H1 (cell line): ENCODE results near the gene AP2A2. TPM values are rescaled to one million over a fixed set of nuclear protein-coding genes. Genes with fewer than 3 reads are reported as not detected.

Experiments
- CTCF ChIA-PET: fragments of 300-600 bp; sonication (Branson Sonifier 250); formaldehyde crosslinking; loops from one replicate; lab custom pipeline; 2021; ENCODE audit not compliant: partially characterized antibody; lab: Charles Lee
- POLR2A ChIA-PET: fragments of 300-600 bp; sonication (Branson Sonifier 250); formaldehyde crosslinking; loops from one replicate; lab custom pipeline; 2021; ENCODE audit warnings: inconsistent platforms; ENCODE audit not compliant: partially characterized antibody; lab: Charles Lee
- DNase-seq, 2 experiments: peaks; one replicate each; pipeline versions ENCODE4 v3.0.0 to v3.0.0-alpha.2; 2010 to 2022; ENCODE audit warnings: low spot score in 2 of 2, low read depth in 1 of 2, mixed read lengths in 1 of 2
- FAIRE-seq: peaks from 2 replicates; lab custom pipeline; 2011; peaks lifted over from hg19 to GRCh38; lab: Jason Lieb, UNC
- H2AFZ ChIP-seq: 2 replicates; pipeline ENCODE4 v1.8.1; 2012; ENCODE audit warnings: low read length, inconsistent platforms
- H2AK5ac ChIP-seq: 2 replicates; pipeline ENCODE4 v1.6.1; 2013; ENCODE audit warnings: low read depth, low read length
- H2BK120ac ChIP-seq: replicated peaks from 2 replicates; pipeline ENCODE3; 2013; ENCODE audit warnings: low read depth, low read length, inconsistent platforms
- H2BK12ac ChIP-seq: 2 replicates; pipeline ENCODE4 v1.6.1; 2013; ENCODE audit warnings: low read depth, low read length
- H2BK15ac ChIP-seq: 2 replicates; pipeline ENCODE4 v1.6.1; 2013; ENCODE audit warnings: low read length
- H2BK20ac ChIP-seq: 2 replicates; pipeline ENCODE4 v1.6.1; 2013; ENCODE audit warnings: low read length
- H2BK5ac ChIP-seq: 2 replicates; pipeline ENCODE4 v1.6.1; 2013; ENCODE audit warnings: low read depth, low read length
- H3K14ac ChIP-seq: 2 replicates; pipeline ENCODE4 v1.6.1; 2013; ENCODE audit warnings: inconsistent platforms; ENCODE audit not compliant: insufficient read length
- H3K18ac ChIP-seq: 2 replicates; pipeline ENCODE4 v1.6.1; 2013; ENCODE audit warnings: low read length; ENCODE audit errors: extremely low read depth
- H3K23ac ChIP-seq: 2 replicates; pipeline ENCODE4 v1.6.1; 2013; ENCODE audit warnings: inconsistent platforms; ENCODE audit not compliant: insufficient read length
- H3K23me2 ChIP-seq: 2 replicates; pipeline ENCODE4 v1.6.1; 2013; ENCODE audit warnings: low read depth, low read length
- H3K27ac ChIP-seq: 2 replicates; pipeline ENCODE4 v1.6.1; 2011; ENCODE audit warnings: low read depth, low read length, inconsistent platforms
- H3K27me3 ChIP-seq, 4 experiments: replicated peaks in 1 of 4; 1 replicate in 1 of 4; 2 replicates in 3 of 4; pipeline versions ENCODE4 v1.6.1 to v1.8.1; 2011 to 2013; ENCODE audit warnings: low read length in 3 of 4, mild to moderate bottlenecking in 3 of 4, inconsistent platforms in 2 of 4, mixed read lengths in 2 of 4, moderate library complexity in 1 of 4; ENCODE audit not compliant: control insufficient read depth in 3 of 4, insufficient read depth in 3 of 4; ENCODE audit errors: extremely low read depth in 1 of 4
- H3K36me3 ChIP-seq, 4 experiments: 2 replicates each; pipeline versions ENCODE4 v1.6.1 to v1.8.1; 2011 to 2013; ENCODE audit warnings: mild to moderate bottlenecking in 4 of 4, low read length in 3 of 4, moderate library complexity in 2 of 4, control low read depth in 1 of 4, inconsistent platforms in 1 of 4; ENCODE audit not compliant: insufficient read depth in 4 of 4, control insufficient read depth in 2 of 4
- H3K4ac ChIP-seq: replicated peaks from 2 replicates; pipeline ENCODE3; 2013; ENCODE audit warnings: low read length, low read depth, mixed read lengths, inconsistent platforms; ENCODE audit not compliant: insufficient read length
- H3K4me1 ChIP-seq, 4 experiments: replicated peaks in 1 of 4; 1 replicate in 1 of 4; 2 replicates in 3 of 4; pipeline versions ENCODE4 v1.6.1 to v1.8.1; 2011 to 2013; ENCODE audit warnings: low read length in 3 of 4, inconsistent platforms in 2 of 4, mixed read lengths in 1 of 4; ENCODE audit not compliant: insufficient read depth in 4 of 4, control insufficient read depth in 3 of 4
- H3K4me2 ChIP-seq, 2 experiments: 2 replicates each; pipeline versions ENCODE4 v1.6.1 to v1.8.1; 2011 to 2013; ENCODE audit warnings: low read depth in 2 of 2, low read length in 2 of 2, control low read depth in 1 of 2, inconsistent platforms in 1 of 2, mild to moderate bottlenecking in 1 of 2; ENCODE audit not compliant: insufficient read depth in 1 of 2
- H3K4me3 ChIP-seq, 4 experiments: fragments of 200-600, 300-600 bp in 1 of 4; sonication (generic), shearing (Covaris generic), sonication (Bioruptor Twin) in 1 of 4; 2 replicates each; pipeline versions ENCODE4 v1.5.1 to v1.8.1; 2011 to 2016; ENCODE audit warnings: low read length in 4 of 4, low read depth in 3 of 4, control low read depth in 2 of 4, inconsistent platforms in 2 of 4, mild to moderate bottlenecking in 2 of 4, mixed read lengths in 1 of 4, moderate library complexity in 1 of 4; ENCODE audit not compliant: insufficient read depth in 2 of 4; ENCODE audit errors: extremely low read depth in 1 of 4
- H3K56ac ChIP-seq: replicated peaks from 2 replicates; pipeline ENCODE3; 2013; ENCODE audit warnings: low read depth, mild to moderate bottlenecking, mixed read lengths, low read length, inconsistent platforms; ENCODE audit not compliant: insufficient read length
- H3K79me1 ChIP-seq: 2 replicates; pipeline ENCODE4 v1.6.1; 2013; ENCODE audit warnings: low read depth, low read length, control low read depth
- H3K79me2 ChIP-seq, 2 experiments: 2 replicates each; pipeline versions ENCODE4 v1.6.1 to v1.8.1; 2012 to 2013; ENCODE audit warnings: low read length in 2 of 2, mild to moderate bottlenecking in 2 of 2, inconsistent platforms in 1 of 2; ENCODE audit not compliant: insufficient read depth in 2 of 2, control insufficient read depth in 1 of 2
- H3K9ac ChIP-seq, 4 experiments: replicated peaks in 1 of 4; 1 replicate in 1 of 4; 2 replicates in 3 of 4; pipeline versions ENCODE4 v1.6.1 to v1.8.1; 2011 to 2013; ENCODE audit warnings: low read depth in 3 of 4, low read length in 3 of 4, control low read depth in 2 of 4, mild to moderate bottlenecking in 2 of 4, moderate library complexity in 2 of 4, inconsistent platforms in 1 of 4; ENCODE audit errors: extremely low read depth in 1 of 4
- H3K9me3 ChIP-seq, 2 experiments: 2 replicates each; pipeline versions ENCODE4 v1.6.1 to v1.8.1; 2012 to 2013; ENCODE audit warnings: mild to moderate bottlenecking in 2 of 2, moderate library complexity in 2 of 2, control low read depth in 1 of 2, inconsistent platforms in 1 of 2, low read depth in 1 of 2, low read length in 1 of 2, mixed read lengths in 1 of 2; ENCODE audit not compliant: insufficient read depth in 2 of 2
- H4K20me1 ChIP-seq, 2 experiments: replicated peaks in 1 of 2; 2 replicates each; pipeline versions ENCODE3 to v1.8.1; 2011 to 2013; ENCODE audit warnings: inconsistent platforms in 2 of 2, low read length in 2 of 2, mild to moderate bottlenecking in 1 of 2; ENCODE audit not compliant: insufficient read depth in 2 of 2, control insufficient read depth in 1 of 2
- H4K5ac ChIP-seq: 2 replicates; pipeline ENCODE4 v1.6.1; 2013; ENCODE audit warnings: low read length, low read depth, mixed read lengths, inconsistent platforms; ENCODE audit not compliant: insufficient read length
- H4K8ac ChIP-seq: 2 replicates; pipeline ENCODE4 v1.8.0; 2013; ENCODE audit warnings: mild to moderate bottlenecking, moderate library complexity, low read length, inconsistent platforms; ENCODE audit not compliant: insufficient read depth; ENCODE audit errors: extremely low read depth
- H4K91ac ChIP-seq: replicated peaks from 2 replicates; pipeline ENCODE3; 2013; ENCODE audit warnings: low read length, mixed read lengths, inconsistent platforms; ENCODE audit not compliant: insufficient read length
- EP300 ChIP-seq, 2 experiments: IDR thresholded peaks; 1 replicate in 1 of 2; 2 replicates in 1 of 2; pipeline ENCODE4 v1.6.1; 2011 to 2012; ENCODE audit warnings: low read depth in 2 of 2, low read length in 2 of 2, mild to moderate bottlenecking in 2 of 2, borderline replicate concordance in 1 of 2, inconsistent platforms in 1 of 2, moderate library complexity in 1 of 2
- SRF ChIP-seq: IDR thresholded peaks from 2 replicates; pipeline ENCODE4 v1.6.1; 2011; ENCODE audit warnings: mild to moderate bottlenecking, low read depth, low read length, moderate library complexity
- TBP ChIP-seq: IDR thresholded peaks from 2 replicates; pipeline ENCODE4 v1.6.1; 2011; ENCODE audit warnings: low read depth, low read length, improper control_type of control experiment
- WGBS, 2 experiments: shearing (Covaris generic) in 1 of 2; methylation state at CpG; one replicate each; pipeline versions ENCODE4 v1.1.6 to v1.1.7; 2013 to 2015; ENCODE audit warnings: low lambda C conversion rate in 2 of 2, mixed read lengths in 2 of 2, inconsistent platforms in 1 of 2, low coverage in 1 of 2, missing lambda C conversion rate in 1 of 2; ENCODE audit not compliant: insufficient replicate concordance in 2 of 2, insufficient coverage in 1 of 2, insufficient read length in 1 of 2; ENCODE audit errors: extremely low coverage in 1 of 2, missing lambda C conversion rate in 1 of 2; 5-methylcytosine and 5-hydroxymethylcytosine counted together
- polyA plus RNA-seq, 7 experiments: library from polyadenylated mRNA; depleted of rRNA in 3 of 7; stranded (reverse) in 5 of 7; unstranded in 2 of 7; fragments of >200 nt in 5 of 7; fragments of 200-250 nt in 2 of 7; gene quantifications; 1 replicate in 5 of 7; 2 replicates in 1 of 7; 4 replicates in 1 of 7; pipeline versions ENCODE4 v1.2.1 to v1.2.3, GENCODE V29; 2011 to 2013; ENCODE audit warnings: missing spikeins in 2 of 7, mixed read lengths in 2 of 7
- total RNA-seq: library from RNA; stranded (reverse); fragmentation: NEBNext Ultra II Directional; extraction: Animal tissue kit (Norgen Biotek cat#: 25700); gene quantifications from 2 replicates; pipeline ENCODE4 v1.2.1, GENCODE V29; 2021
- TF ChIP-seq, protein P1 (sequence below): IDR thresholded peaks from 2 replicates; pipeline ENCODE4 v1.6.1; 2011; ENCODE audit warnings: low read length, improper control_type of control experiment

AP2A2 gene
- total and polyA plus RNA-seq, 2 of the 8 experiments (the other 6 are each of a cell fraction or from before 2014, with no cell fraction given): 50.0 to 65.0 TPM

- H2AK5ac ChIP-seq: no peak overlapping the region
- H4K8ac ChIP-seq: no peak overlapping the region
- no peak overlapping the region for H2BK12ac ChIP-seq
- H3K4me2 ChIP-seq: no peak overlapping the region
- H2AFZ ChIP-seq: no peak overlapping the region
- WGBS, 2 experiments: 93% methylated on average over 13 of the region's 18 CpGs; no CpG with 5 or more reads in 1 of the 2 experiments
- FAIRE-seq: no peak
- no peak overlapping the region for H2BK15ac ChIP-seq
- H3K9me3 ChIP-seq: no peaks in the 10 kb centered on the region
- H3K27me3 ChIP-seq: no peaks in the 10 kb centered on the region; a peak in 1 of 7 replicates
- H2BK120ac ChIP-seq: no peak overlapping the region
- ChIA-PET CTCF (interaction anchor here (0.8 to 5.0 kb wide), 6 partner anchors 8 to 144 kb away, joined by 3 to 22 read pairs (median 5); no protein-coding TSS in a partner anchor), POLR2A (interaction anchor here (0.6 to 1.5 kb wide), 5 partner anchors 14 to 183 kb away, joined by 3 read pairs; no protein-coding TSS in a partner anchor)
- H3K4me1 ChIP-seq: no peaks in the 10 kb centered on the region; a peak in 1 of 7 replicates
- no peaks in the 10 kb centered on the region for H3K79me1 ChIP-seq
- peaks cover 0 to 3% of the 10 kb centered on the region in 2 experiments for H4K20me1 ChIP-seq
- H4K5ac ChIP-seq: no peak overlapping the region
- H3K18ac ChIP-seq: no peak overlapping the region
- H3K4me3 ChIP-seq: no peak overlapping the region
- H3K14ac ChIP-seq: no peak overlapping the region
- no peak overlapping the region for H3K4ac ChIP-seq
- H3K23me2 ChIP-seq: no peaks in the 10 kb centered on the region; the same call in 1 of the 2 replicates
- no peak overlapping the region for H3K27ac ChIP-seq
- no peaks in the 10 kb centered on the region for H3K36me3 ChIP-seq
- H2BK20ac ChIP-seq: no peak overlapping the region
- no peaks in the 10 kb centered on the region for H3K79me2 ChIP-seq
- H3K56ac ChIP-seq: no peak overlapping the region
- no peak overlapping the region for H2BK5ac ChIP-seq
- no peak overlapping the region for H3K9ac ChIP-seq
- no peak overlapping the region for H4K91ac ChIP-seq
- no peak overlapping the region for H3K23ac ChIP-seq
- DNase-seq: no peak
- TF ChIP-seq EP300 (IDR thresholded peaks at IDR 0.05; ENCODE audit: borderline replicate concordance in 1 of 2, low read depth in 2 of 2, low read length in 2 of 2) (no peak), SRF (no peak), TBP (no peak)
- TF ChIP-seq, protein P1, sequence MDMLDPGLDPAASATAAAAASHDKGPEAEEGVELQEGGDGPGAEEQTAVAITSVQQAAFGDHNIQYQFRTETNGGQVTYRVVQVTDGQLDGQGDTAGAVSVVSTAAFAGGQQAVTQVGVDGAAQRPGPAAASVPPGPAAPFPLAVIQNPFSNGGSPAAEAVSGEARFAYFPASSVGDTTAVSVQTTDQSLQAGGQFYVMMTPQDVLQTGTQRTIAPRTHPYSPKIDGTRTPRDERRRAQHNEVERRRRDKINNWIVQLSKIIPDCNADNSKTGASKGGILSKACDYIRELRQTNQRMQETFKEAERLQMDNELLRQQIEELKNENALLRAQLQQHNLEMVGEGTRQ: no peak
These were observed 116.4 kb downstream of the AP2A2 start for GRCh38 chr11:1041936-1042608.
